HEK293T (cell line): Measurements from ENCODE around the gene FCN2.

ENCODE experiments used
- ARNT ChIP-seq: fragments of 450-650 bp; IDR thresholded peaks from 2 replicates; pipeline ENCODE4 v1.6.1; 2017; ENCODE audit warnings: mild to moderate bottlenecking
- BHLHE40 ChIP-seq: fragments of 450-650 bp; IDR thresholded peaks from 2 replicates; pipeline ENCODE4 v1.6.1; 2016; ENCODE audit warnings: mild to moderate bottlenecking, moderate library complexity, borderline replicate concordance
- ELF4 ChIP-seq: fragments of 450-650 bp; IDR thresholded peaks from 2 replicates; pipeline ENCODE4 v1.6.1; 2017; ENCODE audit warnings: antibody characterized with exemption
- FOXK2 ChIP-seq: fragments of 450-650 bp; IDR thresholded peaks from 2 replicates; pipeline ENCODE4 v1.6.1; 2016; ENCODE audit warnings: mild to moderate bottlenecking
- FOXM1 ChIP-seq: fragments of 450-650 bp; IDR thresholded peaks from 2 replicates; pipeline ENCODE4 v1.6.1; 2017; ENCODE audit warnings: mild to moderate bottlenecking, borderline replicate concordance
- HDGF ChIP-seq: fragments of 450-650 bp; IDR thresholded peaks from 2 replicates; pipeline ENCODE4 v1.6.1; 2017; ENCODE audit warnings: antibody characterized with exemption, borderline replicate concordance
- NFRKB ChIP-seq: fragments of 450-650 bp; IDR thresholded peaks from 2 replicates; pipeline ENCODE4 v1.6.1; 2016; ENCODE audit warnings: mild to moderate bottlenecking, moderate library complexity
- SUZ12 ChIP-seq: fragments of 450-650 bp; IDR thresholded peaks from 2 replicates; pipeline ENCODE4 v1.6.1; 2016; ENCODE audit warnings: mild to moderate bottlenecking

GRCh38 chr9:134863306-134863902 is 17.2 kb upstream of the FCN2 start:
- TF ChIP-seq FOXM1 (no peak), NFRKB (no peak), FOXK2 (no peak), ELF4 (no peak), SUZ12 (no peak), ARNT (no peak), BHLHE40 (no peak), HDGF (no peak)
